HUES48 (cell line): ENCODE data around the gene MYO1G.

ENCODE experiments used
- H3K27ac ChIP-seq: one replicate; pipeline ENCODE4 v1.7.0; 2013; ENCODE audit warnings: low read depth, low read length, inconsistent platforms
- H3K27me3 ChIP-seq: 2 replicates; pipeline ENCODE4 v1.6.1; 2013; ENCODE audit warnings: mild to moderate bottlenecking, low read length; ENCODE audit not compliant: control insufficient read depth, insufficient read depth
- H3K36me3 ChIP-seq: 2 replicates; pipeline ENCODE4 v1.6.1; 2013; ENCODE audit warnings: low read length; ENCODE audit not compliant: control insufficient read depth, insufficient read depth
- H3K4me1 ChIP-seq: 2 replicates; pipeline ENCODE4 v1.6.1; 2013; ENCODE audit warnings: mild to moderate bottlenecking, low read length; ENCODE audit not compliant: control insufficient read depth, insufficient read depth
- H3K4me3 ChIP-seq: 2 replicates; pipeline ENCODE4 v1.5.1; 2013; ENCODE audit warnings: mild to moderate bottlenecking, low read depth, low read length
- H3K9ac ChIP-seq: 2 replicates; pipeline ENCODE4 v1.6.1; 2013; ENCODE audit warnings: mild to moderate bottlenecking, low read depth, low read length, moderate library complexity
- H3K9me3 ChIP-seq: 2 replicates; pipeline ENCODE4 v1.6.1; 2013; ENCODE audit warnings: low read length; ENCODE audit not compliant: control insufficient read depth, insufficient read depth

Gene MYO1G

GRCh38 chr7:44922351-44922694 is 56.5 kb downstream of the MYO1G start:
- H3K4me1 ChIP-seq, result no peaks in the 10 kb centered on the region
- 0 out of 2 replicates have a peak, but pooled peaks cover 3% of the 10 kb centered on the region for H3K9me3 ChIP-seq
- no peaks in the 10 kb centered on the region for H3K27me3 ChIP-seq
- H3K36me3 ChIP-seq, result no peaks in the 10 kb centered on the region
- H3K4me3 ChIP-seq, result no peak overlapping the region
- no peak overlapping the region for H3K27ac ChIP-seq
- no peak overlapping the region for H3K9ac ChIP-seq

- H3K36me3 ChIP-seq, result no peaks in the 10 kb centered on the region
- H3K27me3 ChIP-seq, result no peaks in the 10 kb centered on the region
- no peak overlapping the region for H3K9ac ChIP-seq
- no peak overlapping the region for H3K27ac ChIP-seq
- H3K4me1 ChIP-seq, result no peaks in the 10 kb centered on the region
- 0 out of 2 replicates have a peak, but pooled peaks cover 3% of the 10 kb centered on the region for H3K9me3 ChIP-seq
- H3K4me3 ChIP-seq, result no peak overlapping the region
Measured at GRCh38 chr7:44921607-44922350, 57.0 kb downstream of the MYO1G start.

GRCh38 chr7:44920119-44920518 is 58.7 kb downstream of the MYO1G start:
- Histone ChIP-seq H3K4me3 (no peak overlapping the region), H3K36me3 (no peaks in the 10 kb centered on the region), H3K9ac (no peak overlapping the region), H3K4me1 (no peaks in the 10 kb centered on the region), H3K9me3 (0 out of 2 replicates have a peak, but pooled peaks cover 3% of the 10 kb centered on the region), H3K27me3 (no peaks in the 10 kb centered on the region), H3K27ac (no peak overlapping the region)

GRCh38 chr7:44918029-44918428 is 60.8 kb downstream of the MYO1G start:
- Histone ChIP-seq H3K9ac (no peak overlapping the region), H3K9me3 (0 out of 2 replicates have a peak, but pooled peaks cover 3% of the 10 kb centered on the region)

GRCh38 chr7:44917465-44917864 is 61.4 kb downstream of the MYO1G start:
- Histone ChIP-seq H3K4me3 (no peak overlapping the region), H3K36me3 (no peaks in the 10 kb centered on the region), H3K27me3 (no peaks in the 10 kb centered on the region), H3K9me3 (0 out of 2 replicates have a peak, but pooled peaks cover 3% of the 10 kb centered on the region), H3K27ac (no peak overlapping the region), H3K4me1 (no peaks in the 10 kb centered on the region), H3K9ac (no peak overlapping the region)

More at GRCh38 chr7:44918029-44918428, 60.8 kb downstream of the MYO1G start:
- H3K36me3 ChIP-seq, result no peaks in the 10 kb centered on the region
- H3K27me3 ChIP-seq, result no peaks in the 10 kb centered on the region
- no peaks in the 10 kb centered on the region for H3K4me1 ChIP-seq
- H3K27ac ChIP-seq, result no peak overlapping the region
- H3K4me3 ChIP-seq, result no peak overlapping the region

- Histone ChIP-seq H3K9ac (no peak overlapping the region), H3K4me1 (no peaks in the 10 kb centered on the region), H3K27me3 (no peaks in the 10 kb centered on the region), H3K36me3 (no peaks in the 10 kb centered on the region), H3K27ac (no peak overlapping the region), H3K4me3 (no peak overlapping the region), H3K9me3 (0 out of 2 replicates have a peak, but pooled peaks cover 3% of the 10 kb centered on the region)
Measured at GRCh38 chr7:44914992-44915607, 63.7 kb downstream of the MYO1G start.

- H3K4me1 ChIP-seq, result no peaks in the 10 kb centered on the region
- H3K27me3 ChIP-seq, result no peaks in the 10 kb centered on the region
- no peak overlapping the region for H3K9ac ChIP-seq
- no peak overlapping the region for H3K4me3 ChIP-seq
- no peaks in the 10 kb centered on the region for H3K9me3 ChIP-seq
- H3K36me3 ChIP-seq, result no peaks in the 10 kb centered on the region
- H3K27ac ChIP-seq, result no peak overlapping the region
Measured at GRCh38 chr7:44912775-44913347, 66.0 kb downstream of the MYO1G start.
